Ovary (tissue), 3 donors: ENCODE measurements around the gene TSPYL4.

Experiments
- CTCF ChIP-seq, 3 donors: fragments of 450-650 bp in 2 of 3; fragments of 200-600 bp in 1 of 3; IDR thresholded peaks; one replicate each; pipeline versions ENCODE4 v1.5.1 to v1.8.0; 2016 to 2022; ENCODE audit warnings: antibody characterized with exemption in 3 of 3, mild to moderate bottlenecking in 1 of 3
- EP300 ChIP-seq: sonication (generic); formaldehyde crosslinking; IDR thresholded peaks from one replicate; pipeline ENCODE4 v1.6.1; 2017; ENCODE audit warnings: antibody characterized with exemption
- donor health status: DM: no; HTN: no; CAD: no.

GRCh38 chr6:116283191-116283590, 29.3 kb upstream of the TSPYL4 start:
- TF ChIP-seq CTCF (IDR thresholded peaks at IDR 0.05), result no peak
- no peak for TF ChIP-seq EP300
